T-helper 1 cell treated with Interleukin-12 subunit alpha and Interleukin-12 subunit beta and Interleukin-4 antibody, amounts not matched to agents 30 μg/mL and 1 μg/mL, for 36 hours (primary cell): ENCODE measurements around the gene CEP120.
"Not testable (repeated sequence)": the region's sequence is repeated elsewhere in the genome, so short reads cannot be mapped to it uniquely, and the experiment has no call there.

Source experiments
- H3K27ac Mint-ChIP-seq: one replicate; pipeline ENCODE4 v1.8.0; 2021; ENCODE audit warnings: mild to moderate bottlenecking, mixed read lengths
- H3K27me3 Mint-ChIP-seq: one replicate; pipeline ENCODE4 v1.8.0; 2021; ENCODE audit warnings: low read depth, mixed read lengths
- H3K36me3 Mint-ChIP-seq: one replicate; pipeline ENCODE4 v1.8.0; 2021; ENCODE audit warnings: low read depth, mixed read lengths
- H3K4me1 Mint-ChIP-seq: one replicate; pipeline ENCODE4 v1.8.0; 2021; ENCODE audit warnings: low read depth, mixed read lengths
- H3K4me3 Mint-ChIP-seq: one replicate; pipeline ENCODE4 v1.8.0; 2021; ENCODE audit warnings: mild to moderate bottlenecking, moderate library complexity, mixed read lengths
- H3K9me3 Mint-ChIP-seq: one replicate; pipeline ENCODE4 v1.8.0; 2021; ENCODE audit warnings: mixed read lengths

CEP120 gene

GRCh38 chr5:123429221-123429954 is 6.2 kb upstream of the CEP120 start:
- Mint-ChIP-seq H3K4me1 (peaks cover 9% of the 10 kb centered on the region), H3K9me3 (no peaks in the 10 kb centered on the region), H3K4me3 (no peak overlapping the region), H3K36me3 (peaks cover 2% of the 10 kb centered on the region), H3K27ac (no peak overlapping the region), H3K27me3 (no peaks in the 10 kb centered on the region)

GRCh38 chr5:123428521-123429220 is 5.5 kb upstream of the CEP120 start:
- Mint-ChIP-seq H3K36me3 (peaks cover 4% of the 10 kb centered on the region), H3K27ac (no peak overlapping the region), H3K4me3 (no peak overlapping the region), H3K4me1 (peaks cover 14% of the 10 kb centered on the region), H3K9me3 (no peaks in the 10 kb centered on the region), H3K27me3 (no peaks in the 10 kb centered on the region)

- Mint-ChIP-seq H3K27ac (no peak overlapping the region), H3K9me3 (no peaks in the 10 kb centered on the region), H3K4me3 (no peak overlapping the region), H3K27me3 (no peaks in the 10 kb centered on the region), H3K36me3 (peaks cover 4% of the 10 kb centered on the region), H3K4me1 (peaks cover 14% of the 10 kb centered on the region)
Measured at GRCh38 chr5:123427281-123427680, 4.1 kb upstream of the CEP120 start.

GRCh38 chr5:123425431-123425830 is 2.2 kb upstream of the CEP120 start:
- Mint-ChIP-seq H3K27me3 (no peaks in the 10 kb centered on the region), H3K9me3 (no peaks in the 10 kb centered on the region), H3K36me3 (peaks cover 5% of the 10 kb centered on the region), H3K27ac (peak overlapping the region; percentile 38), H3K4me3 (peak overlapping the region; percentile 33), H3K4me1 (peaks cover 15% of the 10 kb centered on the region)

- peaks cover 20% of the 10 kb centered on the region for H3K36me3 Mint-ChIP-seq
- no peaks in the 10 kb centered on the region for H3K9me3 Mint-ChIP-seq
- H3K27me3 Mint-ChIP-seq = no peaks in the 10 kb centered on the region
- peak overlapping the region; percentile 97 for H3K27ac Mint-ChIP-seq
- no peak overlapping the region for H3K4me3 Mint-ChIP-seq
- H3K4me1 Mint-ChIP-seq = peaks cover 21% of the 10 kb centered on the region
Measured at GRCh38 chr5:123422433-123423277, 548 bp downstream of the CEP120 start.

GRCh38 chr5:123421773-123422172 is 1.4 kb downstream of the CEP120 start:
- Mint-ChIP-seq H3K4me3 (no peak overlapping the region), H3K4me1 (peaks cover 21% of the 10 kb centered on the region), H3K9me3 (no peaks in the 10 kb centered on the region), H3K27me3 (no peaks in the 10 kb centered on the region), H3K27ac (no peak overlapping the region), H3K36me3 (peaks cover 24% of the 10 kb centered on the region)

- Mint-ChIP-seq H3K27me3 (no peaks in the 10 kb centered on the region), H3K9me3 (no peaks in the 10 kb centered on the region), H3K4me3 (no peak overlapping the region), H3K36me3 (peaks cover 49% of the 10 kb centered on the region), H3K4me1 (peaks cover 9% of the 10 kb centered on the region), H3K27ac (no peak overlapping the region)
Measured at GRCh38 chr5:123414974-123415373, 8.2 kb downstream of the CEP120 start.

GRCh38 chr5:123412206-123412605 is 11.0 kb downstream of the CEP120 start:
- Mint-ChIP-seq H3K4me1 (peaks cover 4% of the 10 kb centered on the region), H3K36me3 (peaks cover 50% of the 10 kb centered on the region), H3K4me3 (no peak overlapping the region)

GRCh38 chr5:123401999-123402398 is 21.2 kb downstream of the CEP120 start:
- H3K36me3 Mint-ChIP-seq = peaks cover 51% of the 10 kb centered on the region
- not testable (repeated sequence) for H3K9me3 Mint-ChIP-seq, H3K27ac Mint-ChIP-seq, H3K4me1 Mint-ChIP-seq, H3K4me3 Mint-ChIP-seq, H3K27me3 Mint-ChIP-seq

More at GRCh38 chr5:123412206-123412605, 11.0 kb downstream of the CEP120 start:
- Mint-ChIP-seq H3K27me3 (no peaks in the 10 kb centered on the region), H3K27ac (no peak overlapping the region), H3K9me3 (no peaks in the 10 kb centered on the region)

- Mint-ChIP-seq H3K4me3 (no peak overlapping the region), H3K27me3 (no peaks in the 10 kb centered on the region), H3K27ac (no peak overlapping the region), H3K36me3 (peaks cover 54% of the 10 kb centered on the region), H3K9me3 (no peaks in the 10 kb centered on the region), H3K4me1 (peaks cover 4% of the 10 kb centered on the region)
Measured at GRCh38 chr5:123401320-123401719, 21.9 kb downstream of the CEP120 start.

GRCh38 chr5:123400870-123401291 is 22.3 kb downstream of the CEP120 start:
- not testable (repeated sequence) for H3K4me3 Mint-ChIP-seq, H3K27me3 Mint-ChIP-seq, H3K9me3 Mint-ChIP-seq, H3K4me1 Mint-ChIP-seq, H3K27ac Mint-ChIP-seq
- peaks cover 51% of the 10 kb centered on the region for H3K36me3 Mint-ChIP-seq

- no peaks in the 10 kb centered on the region for H3K4me1 Mint-ChIP-seq
- peaks cover 41% of the 10 kb centered on the region for H3K36me3 Mint-ChIP-seq
- no peaks in the 10 kb centered on the region for H3K9me3 Mint-ChIP-seq
- H3K4me3 Mint-ChIP-seq = no peak overlapping the region
- no peaks in the 10 kb centered on the region for H3K27me3 Mint-ChIP-seq
- no peak overlapping the region for H3K27ac Mint-ChIP-seq
Measured at GRCh38 chr5:123398058-123398733, 25.0 kb downstream of the CEP120 start.

- peaks cover 36% of the 10 kb centered on the region for H3K36me3 Mint-ChIP-seq
- no peak overlapping the region for H3K4me3 Mint-ChIP-seq
- H3K4me1 Mint-ChIP-seq = no peaks in the 10 kb centered on the region
- no peaks in the 10 kb centered on the region for H3K27me3 Mint-ChIP-seq
- no peak overlapping the region for H3K27ac Mint-ChIP-seq
- no peaks in the 10 kb centered on the region for H3K9me3 Mint-ChIP-seq
Measured at GRCh38 chr5:123397538-123397937, 25.7 kb downstream of the CEP120 start.

GRCh38 chr5:123391009-123391408 is 32.2 kb downstream of the CEP120 start:
- Mint-ChIP-seq H3K4me1 (no peaks in the 10 kb centered on the region), H3K36me3 (peaks cover 27% of the 10 kb centered on the region), H3K4me3 (no peak overlapping the region), H3K27me3 (no peaks in the 10 kb centered on the region), H3K27ac (no peak overlapping the region), H3K9me3 (no peaks in the 10 kb centered on the region)
